B cell (primary cell): ENCODE data around the gene EXOC4. TPM values are rescaled to one million over a fixed set of nuclear protein-coding genes. Genes with fewer than 3 reads are reported as not detected.

Experiments
- ATAC-seq: fragments of 200-7000 bp; cut with Tn5 transposase; one replicate; pipeline ENCODE4 v1.10.0; 2021; ENCODE audit warnings: low read depth, mild to moderate bottlenecking, moderate number of reproducible peaks, moderate library complexity
- CTCF ChIA-PET: fragments of 350-600 bp; sonication (Branson Sonifier 250); formaldehyde crosslinking; loops from one replicate; lab custom pipeline; 2021; ENCODE audit warnings: antibody characterized with exemption, inconsistent platforms; lab: Charles Lee
- POLR2A ChIA-PET: fragments of 350-600 bp; sonication (Branson Sonifier 250); formaldehyde crosslinking; loops from one replicate; lab custom pipeline; 2021; ENCODE audit warnings: antibody characterized with exemption; lab: Charles Lee
- DNase-seq: peaks from one replicate; pipeline ENCODE4 v3.0.0; 2013
- H2AFZ ChIP-seq: 2 replicates; pipeline ENCODE4 v1.6.1; 2012; ENCODE audit warnings: mild to moderate bottlenecking, low read depth, low read length; ENCODE audit not compliant: insufficient read depth, poor library complexity, severe bottlenecking
- H3K27ac ChIP-seq, 2 donors: 1 replicate in 1 of 2; 2 replicates in 1 of 2; pipeline ENCODE4 v1.5.1; 2012 to 2013; ENCODE audit warnings: low read length in 2 of 2, mild to moderate bottlenecking in 2 of 2, moderate library complexity in 1 of 2
- H3K27me3 ChIP-seq, 4 experiments: fragments of 200-600 bp in 1 of 4; sonication (generic) in 1 of 4; replicated peaks in 1 of 4; 1 replicate in 2 of 4; 2 replicates in 2 of 4; pipeline versions ENCODE4 v1.6.1 to v1.7.0; 2013 to 2016; ENCODE audit warnings: low read length in 3 of 4, mild to moderate bottlenecking in 2 of 4, mixed read lengths in 1 of 4, moderate library complexity in 1 of 4; ENCODE audit not compliant: insufficient read depth in 4 of 4, control insufficient read depth in 3 of 4; ENCODE audit errors: control extremely low read depth in 1 of 4
- H3K36me3 ChIP-seq, 2 experiments: replicated peaks in 1 of 2; 1 replicate in 1 of 2; 2 replicates in 1 of 2; pipeline versions ENCODE4 v1.6.1 to v1.7.1; 2013; ENCODE audit warnings: low read length in 1 of 2; ENCODE audit not compliant: insufficient read depth in 2 of 2, control insufficient read depth in 1 of 2; ENCODE audit errors: control extremely low read depth in 1 of 2, extremely low read depth in 1 of 2
- H3K4me1 ChIP-seq, 2 donors: fragments of 200-600 bp in 1 of 2; sonication (generic) in 1 of 2; 1 replicate in 1 of 2; 2 replicates in 1 of 2; pipeline versions ENCODE4 v1.5.1 to v1.6.1; 2013 to 2017; ENCODE audit warnings: low read length in 2 of 2; ENCODE audit not compliant: control insufficient read depth in 2 of 2, insufficient read depth in 2 of 2
- H3K4me2 ChIP-seq: replicated peaks from 2 replicates; pipeline ENCODE3; 2012; ENCODE audit warnings: mild to moderate bottlenecking, low read depth, low read length; ENCODE audit not compliant: poor library complexity, severe bottlenecking
- H3K4me3 ChIP-seq, 5 experiments: fragments of 200-600 bp in 1 of 5; sonication (generic) in 1 of 5; 1 replicate in 3 of 5; 2 replicates in 2 of 5; pipeline versions ENCODE4 v1.5.1 to v1.7.0; 2011 to 2016; ENCODE audit warnings: low read length in 4 of 5, mild to moderate bottlenecking in 4 of 5, low read depth in 2 of 5, control low read depth in 1 of 5, moderate library complexity in 1 of 5; ENCODE audit not compliant: insufficient read depth in 1 of 5; ENCODE audit errors: control extremely low read depth in 1 of 5, extremely low read depth in 1 of 5
- H3K79me2 ChIP-seq: fragments of 200-600 bp; sonication (generic); one replicate; pipeline ENCODE4 v1.6.0; 2016; ENCODE audit warnings: low read length; ENCODE audit not compliant: control insufficient read depth, insufficient read depth
- H3K9ac ChIP-seq: fragments of 200-600 bp; sonication (generic); 2 replicates; pipeline ENCODE4 v1.6.1; 2017; ENCODE audit warnings: mild to moderate bottlenecking, low read length, moderate library complexity
- H3K9me3 ChIP-seq, 3 donors: one replicate each; pipeline versions ENCODE4 v1.6.1 to v1.7.1; 2013; ENCODE audit warnings: low read length in 2 of 3; ENCODE audit not compliant: control insufficient read depth in 2 of 3, insufficient read depth in 1 of 3; ENCODE audit errors: control extremely low read depth in 1 of 3
- H4K20me1 ChIP-seq: 2 replicates; pipeline ENCODE4 v1.6.0; 2012; ENCODE audit warnings: mild to moderate bottlenecking, low read length; ENCODE audit not compliant: insufficient read depth, control insufficient read depth, poor library complexity, severe bottlenecking
- H3K27ac Mint-ChIP-seq: one replicate; pipeline ENCODE4 v1.8.0; 2021; ENCODE audit warnings: mixed read lengths
- H3K27me3 Mint-ChIP-seq: one replicate; pipeline ENCODE4 v1.8.0; 2021; ENCODE audit warnings: mixed read lengths
- H3K4me1 Mint-ChIP-seq: one replicate; pipeline ENCODE4 v1.8.0; 2021; ENCODE audit warnings: mixed read lengths
- H3K4me3 Mint-ChIP-seq: one replicate; pipeline ENCODE4 v1.8.0; 2021; ENCODE audit warnings: mixed read lengths
- H3K9me3 Mint-ChIP-seq: one replicate; pipeline ENCODE4 v1.8.0; 2022; ENCODE audit warnings: mixed read lengths; ENCODE audit not compliant: insufficient read depth
- CTCF ChIP-seq: fragments of 200-600 bp; IDR thresholded peaks from one replicate; pipeline ENCODE4 v1.8.0; 2022; ENCODE audit warnings: antibody characterized with exemption, mild to moderate bottlenecking
- EZH2 ChIP-seq: IDR thresholded peaks from 2 replicates; pipeline ENCODE4 v1.6.1; 2012; ENCODE audit warnings: borderline replicate concordance, low read depth, mild to moderate bottlenecking, moderate library complexity, low read length; ENCODE audit not compliant: insufficient read depth, poor library complexity, severe bottlenecking
- WGBS: methylation state at CpG from one replicate; pipeline ENCODE4 v1.1.5; 2013; ENCODE audit warnings: missing lambda C conversion rate; ENCODE audit not compliant: insufficient coverage; 5-methylcytosine and 5-hydroxymethylcytosine counted together
- intact Hi-C: fragments of 100-400 bp; cut with micrococcal nuclease; formaldehyde crosslinking; loops from one replicate; pipeline ENCODE4 v1.10.0; 2022
- polyA plus RNA-seq: library from polyadenylated mRNA; depleted of rRNA; stranded (reverse); fragments of >200 nt; gene quantifications from 2 replicates; pipeline ENCODE4 v1.2.3, GENCODE V29; 2012
- total RNA-seq, 2 donors: library from RNA; stranded (reverse); fragments of 120-200 nt in 1 of 2; gene quantifications; 1 replicate in 1 of 2; 2 replicates in 1 of 2; pipeline versions ENCODE4 v1.2.3 to v1.2.4, GENCODE V29; 2013 to 2022

The EXOC4 gene
- total and polyA plus RNA-seq, 2 donors (not counting 1 experiment from before 2014, with no cell fraction given), result 16.7 to 135 TPM

DNA sequence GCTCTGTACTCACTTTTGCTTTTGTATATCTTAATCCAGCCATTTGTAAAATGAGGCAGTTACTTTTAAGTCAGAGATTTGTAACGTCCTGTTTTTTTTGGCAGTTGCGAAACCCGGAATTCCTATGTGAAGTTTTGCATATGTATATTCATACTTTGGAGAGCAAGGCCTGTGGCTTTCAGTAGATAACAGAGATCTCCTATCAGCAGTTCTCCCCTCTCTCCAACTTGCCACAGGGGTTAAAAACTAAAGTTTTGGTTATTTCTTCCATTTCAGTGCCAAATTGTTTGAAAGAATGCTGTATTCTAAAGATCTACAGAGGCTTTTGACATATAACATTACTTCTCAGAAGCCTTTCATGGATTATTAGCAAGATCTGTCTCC, 102.4 kb downstream of the EXOC4 start:
- H3K9me3 Mint-ChIP-seq, result peaks cover 7% of the 10 kb centered on the region
- Histone ChIP-seq H3K36me3 (peaks cover 3 to 13% of the 10 kb centered on the region in 2 experiments), H3K4me2 (no peak overlapping the region), H3K4me1 (no peaks in the 10 kb centered on the region), H3K79me2 (peaks cover 9% of the 10 kb centered on the region), H3K4me3 (no peak overlapping the region), H2AFZ (no peak overlapping the region), H3K27ac (no peak overlapping the region), H4K20me1 (no peaks in the 10 kb centered on the region), H3K27me3 (no peaks in the 10 kb centered on the region), H3K9me3 (peaks cover 0 to 20% (median 3%) of the 10 kb centered on the region in 3 donors), H3K9ac (no peak overlapping the region)
- H3K27me3 Mint-ChIP-seq, result no peaks in the 10 kb centered on the region
- H3K27ac Mint-ChIP-seq, result no peak overlapping the region
- intact Hi-C loops, result no loop called here
- H3K4me1 Mint-ChIP-seq, result no peaks in the 10 kb centered on the region
- H3K4me3 Mint-ChIP-seq, result no peak overlapping the region
- DNase-seq (no peak), ATAC-seq (no peak)
- ChIA-PET POLR2A (no interaction called here), CTCF (no interaction called here)
- no peak for TF ChIP-seq CTCF
- no peak for TF ChIP-seq EZH2
- whole genome bisulfite sequencing, result no CpG with 5 or more reads among the region's 3 CpGs

DNA sequence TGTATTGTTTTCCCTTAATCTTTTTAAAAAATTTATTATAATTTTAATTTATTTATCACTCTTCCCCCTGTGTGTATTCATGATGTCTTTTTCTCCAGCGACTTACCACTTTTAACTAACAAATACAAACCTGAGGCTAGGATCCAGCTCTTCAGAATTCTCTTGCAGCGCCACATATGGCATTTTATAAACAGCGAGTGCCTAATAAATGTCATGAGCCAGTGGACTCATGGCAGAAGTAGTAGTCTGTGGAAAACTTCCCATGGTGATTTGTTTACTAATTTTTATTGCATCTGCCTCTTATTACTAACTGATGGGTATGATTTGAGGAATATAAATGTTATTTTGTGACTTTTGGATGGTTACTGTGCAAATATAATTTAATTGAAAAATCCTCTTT, 102.9 kb downstream of the EXOC4 start:
- Mint-ChIP-seq H3K4me3 (no peak overlapping the region), H3K27ac (no peak overlapping the region), H3K9me3 (peaks cover 7% of the 10 kb centered on the region), H3K27me3 (no peaks in the 10 kb centered on the region), H3K4me1 (no peaks in the 10 kb centered on the region)
- H3K4me1 ChIP-seq, result no peaks in the 10 kb centered on the region
- DNase-seq (no peak), ATAC-seq (no peak)
- H3K79me2 ChIP-seq, result peaks cover 6% of the 10 kb centered on the region
- TF ChIP-seq CTCF, result no peak
- TF ChIP-seq EZH2, result no peak
- H3K36me3 ChIP-seq, result peaks cover 3 to 13% of the 10 kb centered on the region in 2 experiments
- no peak overlapping the region for H3K4me2 ChIP-seq
- intact Hi-C loops, result no loop called here
- no peaks in the 10 kb centered on the region for H4K20me1 ChIP-seq
- WGBS, result 100% methylated on average over 1 of the region's 3 CpGs
- no peak overlapping the region for H3K27ac ChIP-seq
- ChIA-PET CTCF (no interaction called here), POLR2A (no interaction called here)
- H3K27me3 ChIP-seq, result no peaks in the 10 kb centered on the region
- no peak overlapping the region for H3K9ac ChIP-seq
- H3K9me3 ChIP-seq, result peaks cover 0 to 18% (median 4%) of the 10 kb centered on the region in 3 donors
- H2AFZ ChIP-seq, result no peak overlapping the region
- no peak overlapping the region for H3K4me3 ChIP-seq
